Prostate gland (tissue), 2 donors: ENCODE results near the gene TRRAP.

Experiments used
- CTCF ChIP-seq, 4 experiments: fragments of 200-600 bp in 2 of 4; fragments of 450-650 bp in 2 of 4; sonication (generic) in 2 of 4; IDR thresholded peaks; 1 replicate in 3 of 4; 2 replicates in 1 of 4; pipeline ENCODE4 v1.5.1; 2016 to 2019; ENCODE audit warnings: antibody characterized with exemption in 4 of 4, mild to moderate bottlenecking in 2 of 4, moderate library complexity in 2 of 4
- POLR2A ChIP-seq: fragments of 450-650 bp; IDR thresholded peaks from one replicate; pipeline ENCODE4 v1.6.1; 2016; ENCODE audit warnings: antibody characterized with exemption, mild to moderate bottlenecking
- POLR2AphosphoS5 ChIP-seq: sonication (generic); formaldehyde crosslinking; IDR thresholded peaks from one replicate; pipeline ENCODE4 v1.6.1; 2017; ENCODE audit warnings: antibody characterized with exemption

GRCh38 chr7:98878365-98879197 is at the start of gene TRRAP:
- TF ChIP-seq CTCF (IDR thresholded peaks at IDR 0.05) (peak; percentile 77 to 90 (median 88)), POLR2A (peak; percentile 34), POLR2AphosphoS5 (peak; percentile 34)
